ENCODE data around the gene RUSC1. TPM values are rescaled to one million over a fixed set of nuclear protein-coding genes. Genes with fewer than 3 reads are reported as not detected.

Gene RUSC1
- total RNA-seq, 1 experiment from 2014 or later, result 68.8 TPM

GRCh38 chr1:155294520-155295182 lies 26.0 kb upstream of the RUSC1 start:
- CTCF ChIA-PET, result interaction anchor here (0.6 to 2.4 kb wide), 4 partner anchors 16 to 122 kb away, joined by 3 to 13 read pairs (median 6); partner anchors contain the start of gene KRTCAP2
- H3K9me3 Mint-ChIP-seq, result no peaks in the 10 kb centered on the region
- H3K27me3 Mint-ChIP-seq (ENCODE audit: low read depth), result peaks cover 49% of the 10 kb centered on the region
- H3K4me3 Mint-ChIP-seq, result peak overlapping the region; percentile 78
- no peaks in the 10 kb centered on the region for H3K36me3 Mint-ChIP-seq
- no peak for DNase-seq (ENCODE audit: low spot score)
- TF ChIP-seq TEAD4 (CRISPR knock-in tag; IDR thresholded peaks at IDR 0.05), result no peak
- TF ChIP-seq HMGXB4 (CRISPR knock-in tag; IDR thresholded peaks at IDR 0.05), result no peak; the same call in 1 of the 2 replicates
- no peak for TF ChIP-seq ZNF532 (CRISPR knock-in tag; IDR thresholded peaks at IDR 0.05; ENCODE audit: borderline replicate concordance)
- no peak for TF ChIP-seq CTCF (IDR thresholded peaks at IDR 0.05)
- TF ChIP-seq ZBTB43 (CRISPR knock-in tag; IDR thresholded peaks at IDR 0.05), result no peak
- TF ChIP-seq JUN (CRISPR knock-in tag; IDR thresholded peaks at IDR 0.05), result no peak
- no peak for TF ChIP-seq ATF6 (CRISPR knock-in tag; IDR thresholded peaks at IDR 0.05)
- no peak for TF ChIP-seq ARID4B (CRISPR knock-in tag; IDR thresholded peaks at IDR 0.05; ENCODE audit: borderline replicate concordance)
- POLR2A ChIA-PET, result no interaction called here
- no peak overlapping the region for H3K27ac Mint-ChIP-seq
- H3K4me1 Mint-ChIP-seq, result peaks cover 29% of the 10 kb centered on the region
- ATAC-seq, result peak; percentile 43

All from WTC11 (cell line).